GM12801 (cell line): ENCODE data around the gene DLG5.

Experiments used
- TF ChIP-seq, protein P1 (sequence below): IDR thresholded peaks from one replicate; pipeline ENCODE4 v1.5.1; 2011; ENCODE audit warnings: control low read depth; ENCODE audit not compliant: insufficient read length; ENCODE audit errors: extremely low read depth

Gene DLG5

GRCh38 chr10:77746047-77746707 lies 180.4 kb downstream of the DLG5 start:
- TF ChIP-seq, protein P1, sequence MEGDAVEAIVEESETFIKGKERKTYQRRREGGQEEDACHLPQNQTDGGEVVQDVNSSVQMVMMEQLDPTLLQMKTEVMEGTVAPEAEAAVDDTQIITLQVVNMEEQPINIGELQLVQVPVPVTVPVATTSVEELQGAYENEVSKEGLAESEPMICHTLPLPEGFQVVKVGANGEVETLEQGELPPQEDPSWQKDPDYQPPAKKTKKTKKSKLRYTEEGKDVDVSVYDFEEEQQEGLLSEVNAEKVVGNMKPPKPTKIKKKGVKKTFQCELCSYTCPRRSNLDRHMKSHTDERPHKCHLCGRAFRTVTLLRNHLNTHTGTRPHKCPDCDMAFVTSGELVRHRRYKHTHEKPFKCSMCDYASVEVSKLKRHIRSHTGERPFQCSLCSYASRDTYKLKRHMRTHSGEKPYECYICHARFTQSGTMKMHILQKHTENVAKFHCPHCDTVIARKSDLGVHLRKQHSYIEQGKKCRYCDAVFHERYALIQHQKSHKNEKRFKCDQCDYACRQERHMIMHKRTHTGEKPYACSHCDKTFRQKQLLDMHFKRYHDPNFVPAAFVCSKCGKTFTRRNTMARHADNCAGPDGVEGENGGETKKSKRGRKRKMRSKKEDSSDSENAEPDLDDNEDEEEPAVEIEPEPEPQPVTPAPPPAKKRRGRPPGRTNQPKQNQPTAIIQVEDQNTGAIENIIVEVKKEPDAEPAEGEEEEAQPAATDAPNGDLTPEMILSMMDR = no peak

DNA sequence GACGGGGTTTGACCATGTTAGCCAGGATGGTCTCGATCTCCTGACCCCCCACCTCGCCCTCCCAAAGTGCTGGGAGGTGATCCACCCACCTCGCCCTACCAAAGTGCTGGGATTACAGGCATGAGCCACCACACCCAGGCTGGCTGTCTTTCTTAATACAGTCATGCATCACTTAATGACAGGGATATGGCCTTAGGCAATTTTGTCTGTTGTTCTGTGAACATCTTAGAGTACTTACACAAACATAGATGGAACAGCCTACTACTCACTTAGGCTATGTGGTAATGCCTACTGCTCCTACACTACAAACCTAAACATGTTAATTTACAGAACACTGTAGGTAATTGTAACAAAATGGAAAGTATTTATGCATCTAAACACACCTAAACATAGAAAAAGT lies 182.3 kb downstream of the DLG5 start:
- TF ChIP-seq, protein P1 = no peak

DNA sequence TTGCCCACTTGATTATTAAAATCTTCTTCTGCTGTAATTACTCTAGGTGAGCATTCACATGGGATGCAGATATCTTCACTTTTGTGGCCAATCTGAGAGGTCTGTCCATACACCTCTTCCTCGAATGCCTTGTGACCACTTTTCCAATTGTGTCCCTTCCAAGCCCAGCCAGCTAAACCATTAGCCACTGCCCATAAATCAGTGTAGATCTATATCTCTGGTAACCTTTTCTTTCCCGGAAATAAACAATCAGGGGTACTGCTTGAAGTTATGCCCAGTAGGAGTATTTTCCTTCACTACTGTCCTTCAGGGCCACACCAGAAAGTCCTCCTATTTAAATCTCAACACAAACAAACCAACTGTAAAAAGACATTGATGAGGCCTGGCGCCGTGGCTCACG lies 184.4 kb downstream of the DLG5 start:
- TF ChIP-seq, protein P1 = no peak

- TF ChIP-seq, protein P1 = no peak
Observed at GRCh38 chr10:77741746-77742145, 184.8 kb downstream of the DLG5 start.
